Measurements from ENCODE around the gene ATP5PO. TPM values are rescaled to one million over a fixed set of nuclear protein-coding genes. Genes with fewer than 3 reads are reported as not detected.
A peak's percentile ranks its signal among the peaks of the same experiment; 100 is the strongest.

ATP5PO gene
- total RNA-seq, 1 donor from 2014 or later, result 150 TPM

DNA sequence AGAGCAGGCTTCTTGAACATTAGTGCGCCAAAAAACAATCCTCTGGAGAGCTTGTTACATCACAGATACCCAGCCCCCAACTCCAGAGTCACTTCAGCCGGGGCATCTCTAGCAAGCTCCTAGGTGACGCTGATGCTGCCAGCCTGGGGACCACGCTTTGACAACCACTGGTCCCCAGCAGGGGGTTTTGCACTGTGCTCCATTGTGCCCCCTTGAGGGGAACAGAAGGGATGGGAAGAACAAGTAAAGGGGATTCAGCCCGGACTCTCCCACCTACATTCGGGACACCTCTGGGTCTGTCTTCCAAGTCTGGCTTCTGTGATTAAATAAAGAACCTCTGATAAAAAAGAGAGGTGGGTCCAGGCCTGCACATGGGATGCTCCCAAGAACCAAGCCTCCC lies 60.4 kb downstream of the ATP5PO start:
- Mint-ChIP-seq H3K27me3 (ENCODE audit: unreplicated experiment) (no peaks in the 10 kb centered on the region), H3K4me3 (ENCODE audit: unreplicated experiment) (no peak overlapping the region), H3K36me3 (ENCODE audit: unreplicated experiment) (no peaks in the 10 kb centered on the region)

GRCh38 chr21:33854604-33855003 lies 61.0 kb downstream of the ATP5PO start:
- peaks cover 63% of the 10 kb centered on the region for H3K4me1 Mint-ChIP-seq (ENCODE audit: unreplicated experiment)
- H3K27me3 Mint-ChIP-seq (ENCODE audit: unreplicated experiment), result no peaks in the 10 kb centered on the region
- no peak overlapping the region for H3K4me3 Mint-ChIP-seq (ENCODE audit: unreplicated experiment)
- no peaks in the 10 kb centered on the region for H3K36me3 Mint-ChIP-seq (ENCODE audit: unreplicated experiment)
- H3K9me3 Mint-ChIP-seq (ENCODE audit: unreplicated experiment), result no peaks in the 10 kb centered on the region
- TF ChIP-seq, protein P1, sequence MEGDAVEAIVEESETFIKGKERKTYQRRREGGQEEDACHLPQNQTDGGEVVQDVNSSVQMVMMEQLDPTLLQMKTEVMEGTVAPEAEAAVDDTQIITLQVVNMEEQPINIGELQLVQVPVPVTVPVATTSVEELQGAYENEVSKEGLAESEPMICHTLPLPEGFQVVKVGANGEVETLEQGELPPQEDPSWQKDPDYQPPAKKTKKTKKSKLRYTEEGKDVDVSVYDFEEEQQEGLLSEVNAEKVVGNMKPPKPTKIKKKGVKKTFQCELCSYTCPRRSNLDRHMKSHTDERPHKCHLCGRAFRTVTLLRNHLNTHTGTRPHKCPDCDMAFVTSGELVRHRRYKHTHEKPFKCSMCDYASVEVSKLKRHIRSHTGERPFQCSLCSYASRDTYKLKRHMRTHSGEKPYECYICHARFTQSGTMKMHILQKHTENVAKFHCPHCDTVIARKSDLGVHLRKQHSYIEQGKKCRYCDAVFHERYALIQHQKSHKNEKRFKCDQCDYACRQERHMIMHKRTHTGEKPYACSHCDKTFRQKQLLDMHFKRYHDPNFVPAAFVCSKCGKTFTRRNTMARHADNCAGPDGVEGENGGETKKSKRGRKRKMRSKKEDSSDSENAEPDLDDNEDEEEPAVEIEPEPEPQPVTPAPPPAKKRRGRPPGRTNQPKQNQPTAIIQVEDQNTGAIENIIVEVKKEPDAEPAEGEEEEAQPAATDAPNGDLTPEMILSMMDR (IDR thresholded peaks at IDR 0.05), result no peak
- no peak for DNase-seq (ENCODE audit: extremely low spot score, unreplicated experiment)
- peak overlapping the region; percentile 39 for H3K27ac Mint-ChIP-seq (ENCODE audit: unreplicated experiment)

More for the DNA sequence above, 60.4 kb downstream of the ATP5PO start:
- TF ChIP-seq, protein P1 (IDR thresholded peaks at IDR 0.05), result no peak
- H3K4me1 Mint-ChIP-seq (ENCODE audit: unreplicated experiment), result peaks cover 59% of the 10 kb centered on the region
- no peak for DNase-seq (ENCODE audit: extremely low spot score, unreplicated experiment)
- H3K9me3 Mint-ChIP-seq (ENCODE audit: unreplicated experiment), result no peaks in the 10 kb centered on the region
- peak overlapping the region; percentile 21 for H3K27ac Mint-ChIP-seq (ENCODE audit: unreplicated experiment)

Other genes starting within 250 kb of the ATP5PO start
- 114 and 124 TPM in 2 replicates for gene MRPS6, start 157.8 kb upstream of the ATP5PO start, total RNA-seq
- gene SLC5A3, start 157.8 kb upstream of the ATP5PO start, total RNA-seq, result 63.9 and 68.2 TPM in 2 replicates

All from osteocyte (in vitro differentiated cells).